Measurements from ENCODE around the gene SCN4A. TPM values are rescaled to one million over a fixed set of nuclear protein-coding genes. Genes with fewer than 3 reads are reported as not detected.

Gene SCN4A
- total RNA-seq, 1 donor from 2014 or later: 0.43 TPM

GRCh38 chr17:63995626-63996025 is 22.9 kb upstream of the SCN4A start:
- Histone ChIP-seq H3K9ac (ENCODE audit: low read length) (no peak overlapping the region), H4K20me1 (ENCODE audit: insufficient read depth, low read length) (no peaks in the 10 kb centered on the region), H3K9me3 (ENCODE audit: insufficient read depth, low read depth, low read length) (no peaks in the 10 kb centered on the region), H3K4me3 (ENCODE audit: insufficient read depth, low read depth, low read length) (no peak overlapping the region), H2AFZ (ENCODE audit: low read depth, low read length) (no peak overlapping the region), H3K4me2 (ENCODE audit: low read length) (no peak overlapping the region), H3K27ac (ENCODE audit: low read depth, low read length) (no peak overlapping the region), H3K4me1 (ENCODE audit: insufficient read depth, low read length) (no peaks in the 10 kb centered on the region), H3K36me3 (ENCODE audit: insufficient read depth, low read length) (no peaks in the 10 kb centered on the region), H3K79me2 (ENCODE audit: insufficient read depth, low read length) (no peaks in the 10 kb centered on the region), H3K27me3 (ENCODE audit: insufficient read depth, low read length) (peaks cover 37% of the 10 kb centered on the region)
- Mint-ChIP-seq H3K27ac (ENCODE audit: unreplicated experiment) (no peak overlapping the region), H3K36me3 (ENCODE audit: low read depth, unreplicated experiment) (no peaks in the 10 kb centered on the region), H3K4me1 (ENCODE audit: low read depth, unreplicated experiment) (no peaks in the 10 kb centered on the region), H3K27me3 (ENCODE audit: low read depth, unreplicated experiment) (peaks cover 60% of the 10 kb centered on the region), H3K4me3 (ENCODE audit: unreplicated experiment) (no peak overlapping the region), H3K9me3 (ENCODE audit: unreplicated experiment) (no peaks in the 10 kb centered on the region)
- no peak for DNase-seq (ENCODE audit: low read depth)
- TF ChIP-seq EZH2 (IDR thresholded peaks at IDR 0.05; ENCODE audit: insufficient read depth, low read length) (no peak), CTCF (IDR thresholded peaks at IDR 0.05; ENCODE audit: insufficient read depth, low read depth, low read length) (no peak)
- FAIRE-seq: no peak

- Histone ChIP-seq H3K9me3 (ENCODE audit: insufficient read depth, low read depth, low read length) (no peaks in the 10 kb centered on the region), H3K79me2 (ENCODE audit: insufficient read depth, low read length) (no peaks in the 10 kb centered on the region), H3K4me2 (ENCODE audit: low read length) (no peak overlapping the region), H3K27me3 (ENCODE audit: insufficient read depth, low read length) (peaks cover 37% of the 10 kb centered on the region), H3K4me1 (ENCODE audit: insufficient read depth, low read length) (no peaks in the 10 kb centered on the region), H3K4me3 (ENCODE audit: insufficient read depth, low read depth, low read length) (no peak overlapping the region), H4K20me1 (ENCODE audit: insufficient read depth, low read length) (no peaks in the 10 kb centered on the region), H3K27ac (ENCODE audit: low read depth, low read length) (no peak overlapping the region), H2AFZ (ENCODE audit: low read depth, low read length) (no peak overlapping the region), H3K36me3 (ENCODE audit: insufficient read depth, low read length) (no peaks in the 10 kb centered on the region), H3K9ac (ENCODE audit: low read length) (no peak overlapping the region)
- Mint-ChIP-seq H3K27me3 (ENCODE audit: low read depth, unreplicated experiment) (peaks cover 62% of the 10 kb centered on the region), H3K27ac (ENCODE audit: unreplicated experiment) (no peak overlapping the region), H3K4me3 (ENCODE audit: unreplicated experiment) (no peak overlapping the region), H3K4me1 (ENCODE audit: low read depth, unreplicated experiment) (no peaks in the 10 kb centered on the region), H3K36me3 (ENCODE audit: low read depth, unreplicated experiment) (no peaks in the 10 kb centered on the region), H3K9me3 (ENCODE audit: unreplicated experiment) (no peaks in the 10 kb centered on the region)
- FAIRE-seq (no peak), DNase-seq (ENCODE audit: low read depth) (no peak)
- no peak for TF ChIP-seq EZH2 (IDR thresholded peaks at IDR 0.05; ENCODE audit: insufficient read depth, low read length)
- TF ChIP-seq CTCF (IDR thresholded peaks at IDR 0.05; ENCODE audit: insufficient read depth, low read depth, low read length): no peak
Measured at GRCh38 chr17:63993368-63993985, 20.8 kb upstream of the SCN4A start.

GRCh38 chr17:63991611-63992010 is 18.9 kb upstream of the SCN4A start:
- Histone ChIP-seq H3K27me3 (ENCODE audit: insufficient read depth, low read length) (peaks cover 27% of the 10 kb centered on the region), H4K20me1 (ENCODE audit: insufficient read depth, low read length) (no peaks in the 10 kb centered on the region), H3K4me1 (ENCODE audit: insufficient read depth, low read length) (no peaks in the 10 kb centered on the region), H2AFZ (ENCODE audit: low read depth, low read length) (no peak overlapping the region), H3K9ac (ENCODE audit: low read length) (no peak overlapping the region), H3K27ac (ENCODE audit: low read depth, low read length) (no peak overlapping the region), H3K79me2 (ENCODE audit: insufficient read depth, low read length) (no peaks in the 10 kb centered on the region), H3K9me3 (ENCODE audit: insufficient read depth, low read depth, low read length) (no peaks in the 10 kb centered on the region), H3K4me3 (ENCODE audit: insufficient read depth, low read depth, low read length) (no peak overlapping the region), H3K36me3 (ENCODE audit: insufficient read depth, low read length) (no peaks in the 10 kb centered on the region), H3K4me2 (ENCODE audit: low read length) (no peak overlapping the region)
- DNase-seq (ENCODE audit: low read depth): no peak
- no peak overlapping the region for H3K27ac Mint-ChIP-seq (ENCODE audit: unreplicated experiment)
- no peaks in the 10 kb centered on the region for H3K36me3 Mint-ChIP-seq (ENCODE audit: low read depth, unreplicated experiment)
- H3K4me3 Mint-ChIP-seq (ENCODE audit: unreplicated experiment): no peak overlapping the region
- peaks cover 51% of the 10 kb centered on the region for H3K27me3 Mint-ChIP-seq (ENCODE audit: low read depth, unreplicated experiment)
- TF ChIP-seq CTCF (IDR thresholded peaks at IDR 0.05; ENCODE audit: insufficient read depth, low read depth, low read length) (no peak), EZH2 (IDR thresholded peaks at IDR 0.05; ENCODE audit: insufficient read depth, low read length) (no peak)
- H3K4me1 Mint-ChIP-seq (ENCODE audit: low read depth, unreplicated experiment): no peaks in the 10 kb centered on the region
- no peak for FAIRE-seq
- H3K9me3 Mint-ChIP-seq (ENCODE audit: unreplicated experiment): no peaks in the 10 kb centered on the region

Data from astrocyte (in vitro differentiated cells and primary cell).